ENCODE data around the gene FUT3.
"Not testable (repeated sequence)": the region's sequence is repeated elsewhere in the genome, so short reads cannot be mapped to it uniquely, and the experiment has no call there.

FUT3 gene

DNA sequence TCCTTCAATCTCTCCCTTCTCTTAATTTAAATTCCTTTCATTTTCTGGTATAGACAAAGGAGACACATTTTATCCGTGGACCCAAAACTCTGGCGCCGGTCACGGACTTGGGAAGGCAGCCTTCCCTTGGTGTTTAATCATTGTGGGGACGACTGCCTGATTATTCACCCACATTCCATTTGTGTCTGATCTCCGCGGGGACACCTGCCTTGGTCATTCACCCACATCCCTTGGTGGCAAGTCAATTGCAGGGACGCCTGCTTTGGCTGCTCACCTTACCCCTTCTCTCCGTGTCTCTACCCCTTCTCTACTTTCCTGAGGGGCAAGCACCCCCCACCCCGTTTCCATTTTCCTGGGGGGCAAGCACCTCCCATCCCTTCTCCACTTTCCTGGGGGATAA lies 3.4 kb downstream of the FUT3 start:
- not testable (repeated sequence) for DNase-seq (ENCODE audit: low read depth in 2 of 2)

DNA sequence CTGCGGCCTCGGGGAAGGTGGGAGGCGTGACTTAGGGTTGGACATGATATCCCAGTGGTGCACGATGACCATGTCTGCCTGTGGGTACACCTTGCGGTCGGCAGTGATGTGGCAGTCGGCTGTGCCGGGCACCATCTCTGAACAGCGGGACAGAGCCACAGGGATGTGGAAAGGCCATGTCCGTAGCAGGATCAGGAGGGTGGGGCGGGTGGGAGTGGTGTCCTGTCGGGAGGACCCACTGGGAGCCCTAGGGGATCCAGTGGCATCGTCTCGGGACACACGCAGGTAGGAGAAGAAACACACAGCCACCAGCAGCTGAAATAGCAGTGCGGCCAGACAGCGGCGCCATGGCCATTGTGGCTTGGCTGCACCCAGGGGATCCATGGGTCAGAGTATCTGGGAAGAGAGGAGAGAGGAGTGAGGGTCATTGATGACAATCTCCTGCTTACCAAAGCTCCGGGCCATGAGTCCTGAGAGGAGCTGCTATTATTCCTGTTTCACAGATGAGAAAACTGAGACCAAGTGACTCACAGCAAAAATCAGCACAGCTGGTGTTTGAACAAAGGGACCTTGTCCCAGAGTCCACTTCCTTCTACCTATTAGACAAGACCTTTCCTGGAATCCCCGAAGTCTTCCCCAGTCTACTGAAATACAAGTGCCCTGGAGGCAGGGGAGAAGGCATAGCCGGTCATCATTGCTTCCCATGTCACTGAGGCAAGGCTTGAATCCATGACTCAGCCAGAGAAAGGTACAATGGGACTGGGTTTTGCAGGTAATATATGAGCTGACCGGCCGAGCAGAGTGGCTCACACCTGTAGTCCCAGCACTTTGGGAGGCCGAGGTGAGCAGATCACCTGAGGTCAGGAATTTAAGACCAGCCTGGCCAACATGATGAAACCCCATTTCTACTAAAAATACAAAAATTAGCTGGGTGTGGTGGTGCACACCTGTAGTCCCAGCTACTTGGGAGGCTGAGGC lies 6.5 kb downstream of the FUT3 start:
- no peak for DNase-seq (ENCODE audit: low read depth in 2 of 2)

DNA sequence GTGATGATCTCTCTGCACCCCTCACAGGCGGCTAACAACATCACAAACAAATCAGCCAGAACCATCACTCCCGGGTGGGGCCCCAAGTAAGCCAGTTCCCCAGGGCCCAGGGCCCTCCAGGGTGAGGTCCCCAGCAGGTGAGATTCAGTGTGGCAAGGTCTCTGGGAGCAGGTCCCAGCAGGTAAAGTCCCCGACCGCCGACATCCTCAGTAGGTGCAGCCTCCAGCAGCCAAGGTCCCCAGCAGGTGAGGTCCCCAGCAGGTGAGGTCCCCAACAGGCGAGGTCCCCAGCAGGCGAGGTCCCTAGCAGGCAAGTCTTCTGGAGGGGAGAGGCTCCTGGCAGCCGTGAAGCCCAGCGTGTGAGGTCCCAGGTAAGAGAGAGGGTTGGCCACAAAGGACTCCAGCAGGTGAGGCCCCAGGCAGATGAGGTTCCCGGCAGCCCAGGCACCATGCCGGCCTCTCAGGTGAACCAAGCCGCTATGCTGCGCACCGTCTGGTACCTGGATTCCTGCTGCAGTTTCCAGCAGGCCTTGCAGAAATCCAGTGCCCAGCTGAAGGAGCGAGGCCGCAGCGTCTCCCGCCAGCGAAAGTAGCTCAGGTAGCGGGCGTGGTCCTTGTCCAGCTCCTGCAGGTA lies 7.8 kb downstream of the FUT3 start:
- no peak for DNase-seq (ENCODE audit: low read depth in 2 of 2)

DNA sequence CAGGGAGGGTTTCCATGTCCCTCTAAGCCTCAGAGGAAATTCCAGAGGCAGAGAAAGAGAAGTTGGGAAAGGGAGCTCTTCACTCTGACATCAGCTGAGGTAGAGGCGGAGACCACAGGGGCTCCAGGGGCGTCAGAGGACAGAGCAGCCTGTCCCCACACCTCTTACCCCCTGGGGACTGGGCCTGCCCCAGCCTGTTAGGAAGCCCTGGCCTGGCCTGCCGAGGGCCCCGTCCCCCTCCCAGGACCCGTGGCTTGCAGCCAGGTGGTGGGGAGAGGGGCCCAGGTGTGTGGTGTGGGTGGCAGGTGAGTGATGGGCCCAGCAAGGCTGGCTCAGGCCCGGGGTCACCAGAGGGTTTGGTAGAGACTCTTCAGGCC lies 9.5 kb downstream of the FUT3 start:
- not testable (repeated sequence) for DNase-seq (ENCODE audit: low read depth in 2 of 2)

DNA sequence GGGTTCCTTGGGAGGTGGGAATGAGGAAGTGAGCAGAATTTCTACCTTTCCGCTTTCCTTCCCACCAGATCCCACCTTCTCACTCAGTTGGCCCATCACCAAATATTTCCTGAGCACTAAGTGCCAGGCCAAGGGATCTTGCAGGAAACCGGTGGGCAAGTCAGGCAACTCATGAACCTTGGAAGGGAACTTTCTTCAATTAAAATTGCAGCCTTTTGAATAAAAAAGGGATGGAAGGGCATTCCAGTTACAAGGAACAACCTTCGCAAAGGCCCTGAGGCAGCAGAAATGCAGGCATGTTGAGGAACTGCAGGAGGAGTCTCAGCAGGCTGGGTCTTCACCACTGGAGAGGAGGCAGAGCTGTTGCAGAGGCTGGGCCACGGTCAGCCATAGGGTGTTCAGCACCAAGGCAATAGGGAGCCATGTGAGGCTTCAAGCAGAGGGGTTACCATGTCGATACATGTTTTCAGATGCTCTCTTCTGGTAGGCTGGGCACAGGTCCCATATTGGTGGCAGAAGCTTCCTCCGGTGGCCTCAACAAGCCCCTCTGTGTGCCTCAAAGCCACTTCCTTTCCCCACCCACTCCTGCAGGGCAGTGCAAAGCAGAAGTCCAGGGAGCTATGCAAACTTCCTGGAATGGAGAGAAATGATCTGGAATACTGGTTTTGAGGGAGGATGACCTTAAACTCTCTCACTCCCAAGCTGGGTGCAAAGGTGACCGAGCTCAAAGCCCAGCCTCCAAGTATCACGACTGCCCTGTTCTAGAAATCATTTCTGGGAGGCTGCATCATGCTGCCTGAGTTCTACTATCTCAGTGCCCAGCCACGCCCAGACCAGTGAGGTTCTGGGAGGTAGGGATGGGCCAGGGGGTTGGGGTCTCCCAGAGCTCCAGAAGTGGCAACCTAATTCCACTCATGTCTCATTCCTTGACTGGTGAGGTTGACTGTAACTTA lies 11.9 kb downstream of the FUT3 start, which contains the start of gene FUT6:
Gene FUT6, minus strand, starts transcription at position 638 of the 953 bp plus-strand sequence. CDS start 7,135 bp downstream, outside the sequence.
- no peak for DNase-seq (ENCODE audit: low read depth in 2 of 2)

DNA sequence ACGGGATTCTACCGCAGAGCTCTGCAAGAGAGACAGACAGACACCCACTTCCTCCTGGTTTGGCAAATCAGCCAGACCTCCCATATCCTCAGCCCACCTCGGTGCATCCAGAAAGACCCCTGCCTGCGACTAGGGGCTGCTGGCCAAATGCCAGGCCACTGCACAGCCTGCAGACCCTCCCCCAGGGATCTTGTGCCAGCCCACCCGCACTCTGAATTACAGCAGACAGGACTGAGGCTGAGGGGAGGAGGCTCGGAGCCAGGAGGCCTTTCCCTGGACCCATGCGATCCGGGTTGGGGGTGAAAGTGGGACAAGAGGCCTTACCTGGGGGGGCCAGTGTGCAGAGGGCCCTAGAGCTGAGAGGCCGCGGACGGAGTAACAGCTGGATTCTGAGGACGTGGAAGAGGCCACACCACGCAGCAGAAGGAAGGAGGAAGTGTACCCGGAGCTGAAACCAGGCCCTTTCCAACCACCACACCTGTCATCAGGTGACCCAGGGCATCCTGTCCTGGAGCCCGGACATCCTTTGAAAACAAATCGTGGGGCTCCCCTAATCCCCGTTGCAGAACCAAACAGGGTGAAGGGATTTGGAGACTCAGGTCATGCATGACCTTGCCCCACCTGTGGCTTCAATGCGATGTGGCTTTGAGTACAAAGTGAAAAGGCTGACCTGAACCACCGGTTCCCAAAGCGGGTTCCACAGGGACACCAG lies 12.7 kb downstream of the FUT3 start:
- DNase-seq (ENCODE audit: low read depth in 2 of 2): no peak

DNA sequence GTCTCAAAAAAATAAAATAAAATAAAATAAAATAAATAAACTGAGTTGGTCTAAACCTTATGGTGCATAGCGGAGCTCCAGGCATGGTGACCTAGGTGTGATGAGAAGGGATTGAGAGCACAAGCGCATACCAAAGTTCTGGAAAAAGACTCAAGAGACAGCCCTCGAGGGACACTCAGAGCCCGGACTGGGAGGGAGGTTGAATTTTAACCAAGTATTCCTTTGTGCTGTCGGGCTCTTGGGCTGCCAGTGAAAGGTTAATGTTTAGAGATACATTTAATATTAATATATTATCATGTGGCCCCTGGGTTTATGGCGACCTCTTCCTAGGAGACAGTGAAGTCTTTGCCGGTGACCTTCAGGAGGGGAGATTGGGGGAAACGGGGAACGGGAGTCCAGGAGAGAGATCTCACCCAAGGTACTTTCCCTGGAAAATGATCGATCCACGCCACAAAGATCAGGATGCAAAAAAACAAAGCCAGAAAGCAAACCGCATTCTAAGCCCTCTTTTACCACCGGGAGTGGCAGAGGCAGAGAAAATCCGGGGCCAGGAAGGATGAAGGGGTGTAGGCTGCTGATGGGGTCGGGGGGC lies 13.4 kb downstream of the FUT3 start:
- DNase-seq (ENCODE audit: low read depth in 2 of 2): no peak

DNA sequence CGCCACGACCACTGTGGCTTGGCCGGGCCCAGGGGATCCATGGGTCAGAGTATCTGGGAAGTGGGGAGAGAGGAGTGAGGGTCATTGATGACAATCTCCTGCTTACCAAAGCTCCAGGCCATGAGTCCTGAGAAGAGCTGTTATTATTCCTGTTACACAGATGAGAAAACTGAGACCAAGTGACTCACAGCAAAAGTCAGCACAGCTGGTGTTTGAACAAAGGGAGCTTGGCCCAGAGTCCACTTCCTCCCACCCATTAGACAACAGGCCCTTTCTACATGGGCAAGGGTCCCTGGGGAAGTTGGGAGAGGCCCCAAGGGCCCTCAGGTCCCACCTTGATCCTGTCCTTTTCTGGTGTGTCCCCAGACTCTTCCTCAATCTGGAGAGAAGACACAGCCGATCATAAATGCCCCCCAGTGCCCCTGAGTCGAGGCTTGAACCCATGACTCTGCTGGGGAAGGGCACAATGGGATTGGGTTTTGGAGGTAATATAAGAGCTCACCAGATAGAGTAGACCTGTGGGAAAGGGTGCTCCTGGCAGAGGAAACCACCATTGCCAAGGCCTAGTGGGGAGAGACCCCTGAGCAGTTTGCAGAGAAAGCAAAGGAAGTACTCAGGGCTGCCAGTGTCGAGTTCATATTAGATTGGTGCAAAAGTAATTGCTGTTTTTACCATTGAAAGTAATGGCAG lies 18.6 kb downstream of the FUT3 start:
- DNase-seq (ENCODE audit: low read depth in 2 of 2): no peak

DNA sequence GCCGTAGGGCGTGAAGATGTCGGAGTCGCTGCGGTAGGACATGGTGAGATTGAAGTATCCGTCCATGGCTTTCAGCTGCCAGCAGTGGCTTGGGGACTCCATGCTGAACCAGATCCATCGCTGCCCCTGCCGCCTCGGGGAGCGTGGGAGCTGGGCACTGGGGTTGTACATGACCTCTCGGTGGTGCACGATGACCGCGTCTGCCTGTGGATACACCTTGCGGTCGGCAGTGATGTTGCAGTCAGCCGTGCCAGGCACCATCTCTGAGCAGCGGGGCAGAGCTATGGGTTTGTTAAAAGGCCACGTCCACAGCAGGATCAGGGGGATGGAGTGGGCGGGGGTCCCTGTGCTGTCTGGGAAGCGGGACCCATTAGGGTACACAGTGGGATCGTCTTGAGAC lies 19.2 kb downstream of the FUT3 start:
- DNase-seq (ENCODE audit: low read depth in 2 of 2): no peak

DNA sequence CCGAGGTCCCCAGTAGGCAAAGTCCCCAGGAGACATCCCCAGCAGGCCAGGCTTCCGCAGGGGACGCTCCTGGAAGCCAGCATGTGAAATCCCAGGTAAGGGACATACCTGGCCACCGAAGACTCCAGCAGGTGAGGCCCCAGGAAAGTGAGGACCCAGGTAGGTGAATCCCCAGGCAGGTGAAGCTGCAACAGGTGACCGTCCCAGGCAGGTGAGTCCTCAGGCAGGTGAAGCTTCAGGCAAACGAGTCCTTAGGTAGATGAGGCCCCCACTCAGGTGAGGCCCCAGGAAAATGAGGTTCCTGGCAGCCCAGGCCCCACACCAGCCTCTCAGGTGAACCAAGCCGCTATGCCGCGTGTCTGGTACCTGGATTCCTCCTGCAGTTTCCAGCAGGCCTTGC lies 20.1 kb downstream of the FUT3 start:
- DNase-seq (ENCODE audit: low read depth in 2 of 2): no peak

DNA sequence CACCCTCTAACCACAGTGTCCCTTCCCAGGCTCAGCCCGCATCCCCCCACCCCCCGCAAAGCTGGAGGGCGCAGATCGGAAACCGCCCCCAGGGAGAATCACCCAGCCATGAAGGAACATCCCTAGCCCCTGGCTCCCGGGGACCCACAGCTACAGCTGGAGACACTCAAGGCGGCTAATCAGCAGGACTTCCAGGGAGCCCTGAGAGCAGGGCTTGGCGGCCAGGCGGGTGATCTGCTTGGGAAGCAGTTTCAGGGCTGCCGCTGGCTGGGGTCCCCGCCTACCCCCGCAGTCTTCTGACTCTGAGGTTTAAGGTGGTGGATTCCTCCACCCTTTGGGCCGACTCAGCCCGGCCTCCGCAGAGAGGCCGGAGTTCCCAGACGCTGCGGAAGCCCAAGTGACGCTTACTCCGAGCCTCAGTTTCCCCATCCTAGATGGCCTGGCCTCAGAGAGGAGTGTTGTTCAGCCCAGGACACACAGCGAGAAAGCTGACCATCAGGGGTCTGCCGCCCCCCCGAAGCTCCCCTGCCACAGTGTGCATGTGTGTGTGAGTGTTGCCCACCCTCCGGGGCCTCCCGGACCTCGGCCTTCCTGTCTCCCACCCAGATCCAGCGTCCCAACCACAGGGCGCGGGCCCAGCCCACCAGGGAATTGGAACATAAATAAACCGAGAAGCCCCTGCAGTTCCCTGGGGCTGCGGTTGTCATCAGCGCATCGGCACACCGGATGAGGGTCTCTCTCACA lies 21.5 kb downstream of the FUT3 start:
- DNase-seq (ENCODE audit: low read depth in 2 of 2): no peak

DNA sequence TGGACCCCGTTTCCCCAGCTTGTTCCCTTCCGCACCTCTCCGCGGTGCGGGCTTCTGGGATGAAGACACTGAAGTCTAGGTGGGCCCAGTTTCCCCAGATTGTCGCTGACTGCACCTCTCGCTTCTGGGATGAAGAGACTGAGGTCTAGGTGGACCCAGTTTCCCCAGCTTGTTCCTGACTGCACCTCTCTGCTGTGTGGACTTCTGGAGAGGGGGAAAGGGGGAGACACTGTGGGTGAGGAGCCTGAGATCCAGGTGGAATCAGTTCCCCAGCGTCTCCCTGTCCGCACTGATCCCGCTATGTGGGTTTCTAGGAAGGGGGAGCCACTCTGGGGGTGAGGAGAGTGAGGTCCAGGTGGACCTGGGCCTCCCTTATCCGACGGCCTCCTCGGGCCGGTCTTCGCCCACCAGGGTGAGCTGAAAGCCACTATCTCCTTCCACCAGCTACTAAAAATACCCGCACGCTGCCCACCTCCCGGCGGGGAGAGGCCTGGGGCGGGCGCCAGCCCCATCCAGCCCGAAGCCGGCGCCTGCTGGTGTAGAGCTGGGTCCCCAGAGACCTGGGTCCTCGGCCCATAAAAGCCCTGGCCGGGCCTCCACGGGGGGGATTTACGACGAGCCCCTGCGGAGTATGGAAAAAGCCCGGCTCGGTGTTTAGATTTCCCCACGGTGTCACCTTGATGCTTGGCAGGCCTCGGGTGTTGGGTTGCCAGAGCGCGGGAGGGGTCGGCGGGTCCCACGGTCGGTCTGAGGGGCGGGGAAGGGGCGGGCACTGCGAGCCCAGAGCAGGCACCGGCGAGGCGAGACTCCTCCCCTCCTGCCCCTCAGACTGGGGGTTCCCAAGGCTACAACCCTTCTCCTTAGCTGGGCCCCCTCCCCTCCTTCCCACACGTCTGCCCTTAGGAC lies 22.3 kb downstream of the FUT3 start:
- DNase-seq (ENCODE audit: low read depth in 2 of 2): peak in 1 of 2 donors; percentile 32

DNA sequence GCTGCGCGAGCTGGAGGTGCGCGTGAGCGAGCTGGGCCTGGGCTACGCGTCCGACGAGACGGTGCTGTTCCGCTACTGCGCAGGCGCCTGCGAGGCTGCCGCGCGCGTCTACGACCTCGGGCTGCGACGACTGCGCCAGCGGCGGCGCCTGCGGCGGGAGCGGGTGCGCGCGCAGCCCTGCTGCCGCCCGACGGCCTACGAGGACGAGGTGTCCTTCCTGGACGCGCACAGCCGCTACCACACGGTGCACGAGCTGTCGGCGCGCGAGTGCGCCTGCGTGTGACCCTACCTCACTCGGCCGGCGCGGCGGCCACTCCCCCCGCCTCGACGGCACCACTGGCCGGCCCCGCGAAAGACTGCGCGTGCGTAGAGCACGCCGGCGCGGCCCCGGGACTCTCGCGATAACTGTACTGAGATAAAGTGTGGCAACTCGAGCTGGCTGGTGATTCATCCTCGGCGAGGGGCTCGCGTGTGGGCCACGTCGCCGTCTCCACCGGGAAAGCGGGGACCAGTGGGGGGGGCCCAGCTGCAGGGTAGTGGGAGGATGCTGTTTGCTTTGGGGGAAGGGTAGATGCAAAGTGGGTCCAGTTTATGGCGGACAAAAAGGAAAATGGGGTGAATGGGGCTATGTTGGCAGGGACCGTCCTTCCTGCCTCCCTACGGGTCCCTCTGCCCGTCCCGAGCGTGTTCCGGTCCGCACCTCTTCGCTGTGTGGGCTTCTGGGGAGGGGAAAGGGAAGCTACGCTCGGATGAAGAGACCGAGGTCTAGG lies 23.2 kb downstream of the FUT3 start:
- DNase-seq (ENCODE audit: low read depth in 2 of 2): peak; percentile 93 to 97

DNA sequence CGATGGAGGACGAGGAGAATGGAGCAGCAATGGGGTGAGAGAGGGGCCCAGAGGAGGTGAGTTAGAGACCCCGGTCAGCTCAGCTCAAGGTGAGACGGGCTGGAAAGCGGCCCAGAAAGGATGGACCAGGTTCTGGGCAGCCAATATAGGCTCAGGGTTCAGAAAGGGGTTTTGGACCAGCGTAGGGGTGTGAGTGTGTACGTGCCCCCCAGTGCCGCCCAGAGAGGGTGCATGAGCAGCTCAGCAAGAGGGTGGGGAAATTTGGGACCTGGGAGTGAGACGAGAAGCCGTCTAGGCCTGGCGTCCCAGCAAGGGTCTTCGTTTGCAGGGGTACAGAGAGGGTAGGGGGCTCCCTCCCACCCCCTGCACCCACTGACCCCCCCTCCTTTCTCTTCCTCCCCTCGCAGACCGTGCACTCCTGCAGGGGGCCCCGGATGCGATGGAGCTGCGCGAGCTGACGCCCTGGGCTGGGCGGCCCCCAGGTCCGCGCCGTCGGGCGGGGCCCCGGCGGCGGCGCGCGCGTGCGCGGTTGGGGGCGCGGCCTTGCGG lies 23.8 kb downstream of the FUT3 start:
- no peak for DNase-seq (ENCODE audit: low read depth in 2 of 2)

DNA sequence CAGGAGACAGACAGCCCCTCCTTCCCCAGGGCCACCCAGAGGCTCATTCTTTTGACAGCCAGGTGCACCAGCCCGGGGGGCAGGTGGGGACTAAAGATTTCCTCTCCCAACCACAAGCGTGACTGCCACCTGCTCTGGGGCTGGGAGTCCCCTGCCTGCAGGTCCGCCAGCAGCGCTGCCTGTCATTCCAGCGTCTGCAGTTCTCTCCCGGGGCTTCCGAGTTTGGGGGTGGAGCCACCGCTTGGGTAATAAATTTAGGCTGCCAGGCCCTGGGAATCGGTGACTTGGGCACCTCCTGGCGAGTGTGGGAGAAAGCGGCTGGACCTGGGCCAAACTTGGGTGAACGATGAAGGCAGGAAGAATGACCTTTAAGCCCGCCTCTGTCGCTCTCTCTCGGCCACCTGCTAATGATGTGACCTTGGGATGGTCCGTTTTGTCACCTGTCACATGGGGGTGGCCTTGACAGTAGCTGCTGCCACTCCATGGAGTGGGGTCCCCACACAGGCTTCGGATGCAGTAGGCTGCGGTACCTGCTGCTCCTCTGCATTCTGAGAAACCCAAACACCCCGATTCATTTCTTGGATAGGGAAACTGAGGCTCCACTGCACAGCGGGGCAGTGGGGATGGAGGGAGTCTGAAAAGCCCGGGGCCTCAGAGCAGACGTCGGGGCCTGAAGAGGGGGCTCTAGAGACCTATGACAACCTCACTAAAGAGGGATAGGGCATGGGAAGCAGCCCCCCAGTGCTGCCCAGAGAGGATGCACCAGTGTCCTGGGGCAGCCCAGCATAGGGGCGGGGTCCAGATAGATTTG lies 24.5 kb downstream of the FUT3 start:
- no peak for DNase-seq (ENCODE audit: low read depth in 2 of 2)

DNA sequence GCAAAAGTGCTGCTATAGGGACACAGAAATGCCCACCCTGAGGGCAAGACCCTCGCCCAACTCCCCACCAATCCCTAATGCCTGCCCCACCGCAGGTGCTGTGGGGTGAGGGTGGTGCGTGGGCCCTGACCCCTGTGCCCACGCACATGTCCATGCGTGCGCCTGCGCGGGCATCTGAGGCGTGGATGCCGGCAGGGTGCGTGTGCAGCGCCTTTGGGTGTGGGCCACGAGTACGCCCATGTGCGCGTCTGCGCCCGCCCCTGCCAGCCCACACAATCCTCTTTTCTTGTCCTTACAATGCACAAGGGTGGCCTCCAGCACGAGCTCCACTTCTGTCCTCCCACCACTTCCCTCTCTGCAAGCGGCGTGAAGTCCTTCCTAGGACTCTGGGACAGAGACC lies 26.1 kb downstream of the FUT3 start:
- DNase-seq (ENCODE audit: low read depth in 2 of 2): no peak

DNA sequence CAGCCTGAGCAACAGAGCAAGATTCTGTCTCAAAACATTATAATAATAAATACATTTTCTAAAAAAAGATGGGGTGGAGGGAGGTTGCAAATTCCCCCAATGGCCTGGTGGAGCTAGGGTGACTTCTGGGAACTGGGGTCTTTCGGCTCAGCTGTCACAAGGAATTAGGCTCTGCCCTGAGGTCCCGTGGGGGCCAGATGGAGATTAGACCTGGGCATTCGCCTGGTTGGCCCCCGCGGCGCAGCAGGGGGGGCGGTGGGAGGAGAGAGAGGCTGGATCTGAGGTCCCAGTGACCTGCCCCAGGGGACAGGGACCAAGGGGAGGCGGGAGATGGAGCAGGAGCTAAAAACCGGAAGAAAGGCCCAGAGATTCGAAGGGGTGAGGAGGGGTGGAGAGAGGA lies 26.5 kb downstream of the FUT3 start:
- no peak for DNase-seq (ENCODE audit: low read depth in 2 of 2)

Measured in stimulated activated CD4-positive, alpha-beta T cell treated with anti-CD3 and anti-CD28 coated beads, Interleukin-1b, Interleukin-23, amount 100 ng/mL, for 4 hours (primary cell).